ENCODE measurements around the gene RNASET2.

The RNASET2 gene

DNA sequence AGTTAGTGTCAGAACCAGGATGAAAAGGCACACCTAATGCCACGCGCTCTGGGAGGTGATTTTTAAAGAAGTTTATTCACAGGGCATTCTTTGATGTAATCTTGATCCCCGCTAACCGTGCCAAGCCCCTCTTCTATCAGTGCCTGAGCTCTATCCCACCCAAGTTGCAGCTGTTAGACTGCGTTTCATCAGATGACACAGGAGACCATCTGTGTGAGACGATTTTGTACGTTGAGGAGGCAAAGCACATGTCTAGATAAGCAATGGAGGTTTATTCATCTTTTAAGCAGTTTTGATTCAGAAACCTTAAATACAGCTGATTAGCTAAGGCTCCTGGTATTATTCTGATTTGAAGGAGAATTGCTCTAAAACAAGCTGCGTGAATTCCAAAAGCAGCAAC is 18.6 kb downstream of the RNASET2 start:
- peaks cover 0 to 51% (median 22%) of the 10 kb centered on the region in 5 donors for H3K36me3 ChIP-seq (ENCODE audit: control insufficient read depth in 5 of 5, insufficient read depth in 5 of 5, low read length in 5 of 5)
- H3K9ac ChIP-seq (ENCODE audit: low read length in 5 of 5), result no peak overlapping the region
- H3K9me3 ChIP-seq (ENCODE audit: control insufficient read depth in 5 of 5, low read length in 5 of 5), result no peaks in the 10 kb centered on the region
- no peak overlapping the region for H3K27ac ChIP-seq (ENCODE audit: low read depth, low read length)
- peaks cover 0 to 6% (median 0%) of the 10 kb centered on the region in 5 donors for H3K4me1 ChIP-seq (ENCODE audit: control insufficient read depth in 5 of 5, insufficient read depth in 5 of 5, low read length in 5 of 5)
- no peaks in the 10 kb centered on the region for H3K27me3 ChIP-seq (ENCODE audit: control insufficient read depth in 5 of 5, insufficient read depth in 4 of 5, low read length in 5 of 5)
- H3K4me3 ChIP-seq (ENCODE audit: low read depth in 1 of 5, low read length in 5 of 5), result no peak overlapping the region

DNA sequence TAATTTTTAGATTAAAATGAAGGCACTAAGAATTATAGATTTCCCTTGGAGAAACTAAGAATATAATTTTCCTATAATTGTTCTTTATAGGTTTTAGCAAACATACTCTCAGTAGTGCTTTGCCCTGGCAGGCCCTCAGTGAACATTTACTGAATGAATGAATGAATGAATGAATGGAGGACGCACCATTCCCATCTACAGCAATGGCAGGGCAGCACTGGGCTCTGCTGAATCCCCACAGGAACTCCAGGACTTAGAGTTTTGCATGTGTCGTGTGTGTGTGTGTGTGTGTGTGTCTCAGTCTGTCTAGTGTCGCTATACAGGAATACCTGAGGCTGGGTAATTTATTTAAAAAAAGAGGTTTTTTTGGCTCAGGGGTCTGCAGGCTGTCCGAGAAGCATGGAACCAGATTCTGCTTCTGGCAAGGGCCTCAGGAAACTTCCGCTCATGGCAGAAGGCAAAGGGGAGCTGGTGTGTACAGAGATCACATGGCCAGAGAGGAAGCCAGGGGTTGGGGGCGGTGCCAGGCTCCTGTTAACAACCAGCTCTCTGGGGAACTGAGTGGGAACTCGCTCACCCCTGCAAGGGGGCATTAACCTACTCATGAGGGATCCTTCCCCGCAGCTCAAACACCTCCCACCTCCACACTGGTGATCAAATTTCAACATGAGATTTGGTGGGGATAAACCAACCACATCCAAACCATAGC is 20.1 kb downstream of the RNASET2 start:
- H3K4me1 ChIP-seq (ENCODE audit: control insufficient read depth in 5 of 5, insufficient read depth in 5 of 5, low read length in 5 of 5), result peaks cover 0 to 6% (median 0%) of the 10 kb centered on the region in 5 donors
- H3K27ac ChIP-seq (ENCODE audit: low read depth, low read length), result no peak overlapping the region
- peaks cover 0 to 63% (median 24%) of the 10 kb centered on the region in 5 donors for H3K36me3 ChIP-seq (ENCODE audit: control insufficient read depth in 5 of 5, insufficient read depth in 5 of 5, low read length in 5 of 5)
- H3K9ac ChIP-seq (ENCODE audit: low read length in 5 of 5), result no peak overlapping the region
- H3K27me3 ChIP-seq (ENCODE audit: control insufficient read depth in 5 of 5, insufficient read depth in 4 of 5, low read length in 5 of 5), result no peaks in the 10 kb centered on the region
- H3K4me3 ChIP-seq (ENCODE audit: low read depth in 1 of 5, low read length in 5 of 5), result no peak overlapping the region
- no peaks in the 10 kb centered on the region for H3K9me3 ChIP-seq (ENCODE audit: control insufficient read depth in 5 of 5, low read length in 5 of 5)

DNA sequence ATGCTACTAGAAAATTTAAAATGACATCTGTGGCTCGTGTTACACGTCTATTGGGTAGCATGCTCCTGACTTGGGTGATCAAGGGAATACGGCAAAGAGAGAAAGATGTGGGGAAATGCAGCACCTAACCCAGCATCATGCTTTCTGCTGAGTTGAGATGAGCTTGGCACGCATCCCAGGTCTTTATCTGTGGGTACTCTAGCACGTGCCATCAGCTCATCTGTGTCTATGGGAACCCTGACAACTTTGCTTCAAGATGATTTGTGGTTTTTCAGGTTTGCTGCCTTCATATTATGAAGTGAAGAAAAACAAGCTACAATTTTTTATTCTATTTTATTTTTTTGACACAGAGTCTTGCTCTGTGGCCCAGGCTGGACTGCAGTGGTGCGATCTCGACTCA is 21.0 kb downstream of the RNASET2 start:
- Histone ChIP-seq H3K27ac (ENCODE audit: low read depth, low read length) (no peak overlapping the region), H3K4me1 (ENCODE audit: control insufficient read depth in 5 of 5, insufficient read depth in 5 of 5, low read length in 5 of 5) (peaks cover 0 to 11% (median 0%) of the 10 kb centered on the region in 5 donors), H3K9me3 (ENCODE audit: control insufficient read depth in 5 of 5, low read length in 5 of 5) (peaks cover 0 to 1% (median 0%) of the 10 kb centered on the region in 5 donors), H3K27me3 (ENCODE audit: control insufficient read depth in 5 of 5, insufficient read depth in 4 of 5, low read length in 5 of 5) (no peaks in the 10 kb centered on the region), H3K9ac (ENCODE audit: low read length in 5 of 5) (no peak overlapping the region), H3K4me3 (ENCODE audit: low read depth in 1 of 5, low read length in 5 of 5) (no peak overlapping the region), H3K36me3 (ENCODE audit: control insufficient read depth in 5 of 5, insufficient read depth in 5 of 5, low read length in 5 of 5) (peaks cover 0 to 66% (median 28%) of the 10 kb centered on the region in 5 donors)

DNA sequence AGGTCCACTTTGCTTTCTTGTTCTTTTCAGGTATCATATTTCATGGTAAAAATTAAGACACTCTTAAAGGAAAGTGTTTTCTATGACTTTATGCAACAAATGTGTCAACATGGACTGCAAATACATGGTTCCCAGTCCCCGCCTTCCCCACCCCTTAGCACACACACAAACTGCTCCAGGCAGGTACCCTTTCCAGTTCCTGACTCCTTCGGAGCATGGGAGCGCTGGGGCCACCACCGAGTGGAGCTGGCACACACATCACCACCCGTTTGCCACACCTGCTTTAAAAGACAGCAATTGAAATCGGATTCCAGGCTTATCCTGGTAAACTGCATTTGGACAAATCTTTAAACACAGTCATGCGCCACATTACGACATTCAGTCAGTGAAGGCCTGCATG is 22.2 kb downstream of the RNASET2 start:
- peaks cover 0 to 71% (median 29%) of the 10 kb centered on the region in 5 donors for H3K36me3 ChIP-seq (ENCODE audit: control insufficient read depth in 5 of 5, insufficient read depth in 5 of 5, low read length in 5 of 5)
- H3K27me3 ChIP-seq (ENCODE audit: control insufficient read depth in 5 of 5, insufficient read depth in 4 of 5, low read length in 5 of 5), result no peaks in the 10 kb centered on the region
- H3K9me3 ChIP-seq (ENCODE audit: control insufficient read depth in 5 of 5, low read length in 5 of 5), result peaks cover 0 to 3% (median 0%) of the 10 kb centered on the region in 5 donors
- no peak overlapping the region for H3K9ac ChIP-seq (ENCODE audit: low read length in 5 of 5)
- H3K4me3 ChIP-seq (ENCODE audit: low read depth in 1 of 5, low read length in 5 of 5), result no peak overlapping the region
- peaks cover 0 to 23% (median under 1%) of the 10 kb centered on the region in 5 donors for H3K4me1 ChIP-seq (ENCODE audit: control insufficient read depth in 5 of 5, insufficient read depth in 5 of 5, low read length in 5 of 5)
- H3K27ac ChIP-seq (ENCODE audit: low read depth, low read length), result no peak overlapping the region

DNA sequence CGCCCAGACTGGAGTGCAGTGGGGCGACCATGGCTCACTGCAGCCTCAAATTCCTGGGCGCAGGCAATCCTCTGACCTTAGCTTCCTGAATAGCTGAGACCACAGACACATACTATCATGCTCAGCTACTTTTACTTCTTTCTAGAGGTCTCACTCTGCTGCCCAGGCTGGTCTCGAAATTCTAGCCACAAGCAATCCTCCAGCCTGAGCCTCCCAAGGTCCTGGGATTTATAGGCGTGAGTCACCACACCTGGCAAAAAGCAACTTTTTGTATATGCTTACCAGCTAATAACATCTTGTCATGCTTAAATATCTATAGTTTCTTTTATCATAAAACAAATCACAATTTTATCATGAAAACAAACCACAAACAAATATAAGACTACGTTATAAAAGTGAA is 23.0 kb downstream of the RNASET2 start:
- H3K27ac ChIP-seq (ENCODE audit: low read depth, low read length), result no peak overlapping the region
- peaks cover 0 to 27% (median 4%) of the 10 kb centered on the region in 5 donors for H3K4me1 ChIP-seq (ENCODE audit: control insufficient read depth in 5 of 5, insufficient read depth in 5 of 5, low read length in 5 of 5)
- H3K9ac ChIP-seq (ENCODE audit: low read length in 5 of 5), result no peak overlapping the region
- peaks cover 0 to 3% (median 0%) of the 10 kb centered on the region in 5 donors for H3K9me3 ChIP-seq (ENCODE audit: control insufficient read depth in 5 of 5, low read length in 5 of 5)
- H3K4me3 ChIP-seq (ENCODE audit: low read depth in 1 of 5, low read length in 5 of 5), result no peak overlapping the region
- H3K36me3 ChIP-seq (ENCODE audit: control insufficient read depth in 5 of 5, insufficient read depth in 5 of 5, low read length in 5 of 5), result peaks cover 0 to 73% (median 33%) of the 10 kb centered on the region in 5 donors
- no peaks in the 10 kb centered on the region for H3K27me3 ChIP-seq (ENCODE audit: control insufficient read depth in 5 of 5, insufficient read depth in 4 of 5, low read length in 5 of 5)

DNA sequence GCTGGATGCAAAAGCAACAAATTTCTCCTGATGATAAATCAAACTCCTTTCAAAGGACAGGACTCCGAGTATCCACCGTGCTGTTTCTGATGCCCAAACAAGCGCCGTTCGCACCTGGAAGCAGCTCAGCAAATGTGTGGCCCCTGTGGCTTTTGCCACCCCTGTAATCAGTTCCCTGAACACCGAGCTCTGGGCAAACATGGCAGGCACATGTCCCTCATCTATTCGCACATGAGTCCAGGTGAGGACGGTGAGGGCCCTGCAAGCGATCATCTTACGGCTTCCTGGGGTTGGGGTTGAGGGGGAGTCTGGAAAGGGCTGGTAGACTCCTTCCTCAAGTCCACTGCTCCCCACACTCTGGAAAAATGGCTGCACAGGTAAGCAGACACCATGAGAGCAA is 23.7 kb downstream of the RNASET2 start:
- peaks cover 0 to 66% (median 26%) of the 10 kb centered on the region in 5 donors for H3K36me3 ChIP-seq (ENCODE audit: control insufficient read depth in 5 of 5, insufficient read depth in 5 of 5, low read length in 5 of 5)
- peaks cover 0 to 29% (median 4%) of the 10 kb centered on the region in 5 donors for H3K4me1 ChIP-seq (ENCODE audit: control insufficient read depth in 5 of 5, insufficient read depth in 5 of 5, low read length in 5 of 5)
- no peak overlapping the region for H3K27ac ChIP-seq (ENCODE audit: low read depth, low read length)

DNA sequence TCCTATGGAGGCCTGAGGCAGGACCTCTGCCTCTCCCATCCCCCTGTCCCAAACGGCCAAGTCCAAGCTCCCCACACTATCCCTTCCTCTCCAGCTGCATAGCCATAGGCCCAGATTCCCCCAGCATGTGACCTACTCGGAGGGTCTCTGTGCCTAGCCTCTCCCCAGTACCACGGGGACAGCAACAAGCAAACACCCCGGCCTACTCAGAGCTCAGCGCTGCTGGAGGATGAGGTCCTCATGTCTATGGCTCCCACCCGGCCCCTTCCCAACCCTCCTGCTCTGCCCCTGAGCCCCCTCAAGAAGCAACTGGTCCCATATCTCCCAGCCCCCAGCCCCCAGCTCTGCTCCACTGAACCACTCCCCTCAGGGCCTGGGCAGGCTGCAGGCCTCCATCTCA is 24.2 kb downstream of the RNASET2 start:
- H3K4me3 ChIP-seq (ENCODE audit: low read depth in 1 of 5, low read length in 5 of 5), result no peak overlapping the region
- H3K27me3 ChIP-seq (ENCODE audit: control insufficient read depth in 5 of 5, insufficient read depth in 4 of 5, low read length in 5 of 5), result no peaks in the 10 kb centered on the region
- H3K36me3 ChIP-seq (ENCODE audit: control insufficient read depth in 5 of 5, insufficient read depth in 5 of 5, low read length in 5 of 5), result peaks cover 0 to 62% (median 24%) of the 10 kb centered on the region in 5 donors

More for the DNA sequence above, 23.7 kb downstream of the RNASET2 start:
- H3K4me3 ChIP-seq (ENCODE audit: low read depth in 1 of 5, low read length in 5 of 5), result no peak overlapping the region
- H3K9me3 ChIP-seq (ENCODE audit: control insufficient read depth in 5 of 5, low read length in 5 of 5), result peaks cover 0 to 3% (median 0%) of the 10 kb centered on the region in 5 donors
- no peaks in the 10 kb centered on the region for H3K27me3 ChIP-seq (ENCODE audit: control insufficient read depth in 5 of 5, insufficient read depth in 4 of 5, low read length in 5 of 5)
- no peak overlapping the region for H3K9ac ChIP-seq (ENCODE audit: low read length in 5 of 5)

DNA sequence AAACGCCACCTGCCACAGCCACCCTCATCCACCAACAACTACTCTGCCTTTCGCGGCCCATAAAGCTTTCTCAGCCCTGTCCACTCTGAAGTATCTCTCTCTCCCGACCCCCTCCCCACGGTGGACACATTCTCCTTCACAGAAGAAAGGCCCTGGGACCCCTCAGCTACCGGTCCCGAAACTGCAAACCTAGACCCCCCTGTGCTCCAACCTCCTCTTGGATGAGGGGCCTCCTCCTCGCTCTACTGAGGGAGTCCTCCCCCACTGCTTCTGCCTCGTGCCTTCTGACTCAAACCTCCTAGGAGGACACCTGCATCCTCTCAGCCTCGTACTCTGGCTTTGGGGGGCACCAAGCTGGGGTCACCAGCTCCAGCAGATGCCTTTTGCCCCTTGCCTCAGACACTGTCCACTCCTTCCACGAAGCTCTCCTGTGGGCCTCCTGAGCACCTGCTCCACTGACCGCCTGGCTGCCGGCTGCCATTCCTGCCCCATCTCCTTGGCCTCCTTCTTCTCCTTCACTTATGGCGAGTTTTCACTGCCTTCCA is 24.9 kb downstream of the RNASET2 start:
- Histone ChIP-seq H3K4me1 (ENCODE audit: control insufficient read depth in 5 of 5, insufficient read depth in 5 of 5, low read length in 5 of 5) (peaks cover 0 to 38% (median 4%) of the 10 kb centered on the region in 5 donors), H3K9ac (ENCODE audit: low read length in 5 of 5) (no peak overlapping the region), H3K27me3 (ENCODE audit: control insufficient read depth in 5 of 5, insufficient read depth in 4 of 5, low read length in 5 of 5) (no peaks in the 10 kb centered on the region), H3K9me3 (ENCODE audit: control insufficient read depth in 5 of 5, low read length in 5 of 5) (peaks cover 0 to 3% (median 0%) of the 10 kb centered on the region in 5 donors), H3K27ac (ENCODE audit: low read depth, low read length) (no peak overlapping the region), H3K4me3 (ENCODE audit: low read depth in 1 of 5, low read length in 5 of 5) (no peak overlapping the region), H3K36me3 (ENCODE audit: control insufficient read depth in 5 of 5, insufficient read depth in 5 of 5, low read length in 5 of 5) (peaks cover 0 to 60% (median 24%) of the 10 kb centered on the region in 5 donors)

More for the DNA sequence above, 24.2 kb downstream of the RNASET2 start:
- Histone ChIP-seq H3K27ac (ENCODE audit: low read depth, low read length) (no peak overlapping the region), H3K9me3 (ENCODE audit: control insufficient read depth in 5 of 5, low read length in 5 of 5) (peaks cover 0 to 3% (median 0%) of the 10 kb centered on the region in 5 donors), H3K9ac (ENCODE audit: low read length in 5 of 5) (no peak overlapping the region), H3K4me1 (ENCODE audit: control insufficient read depth in 5 of 5, insufficient read depth in 5 of 5, low read length in 5 of 5) (peaks cover 0 to 34% (median 4%) of the 10 kb centered on the region in 5 donors)

DNA sequence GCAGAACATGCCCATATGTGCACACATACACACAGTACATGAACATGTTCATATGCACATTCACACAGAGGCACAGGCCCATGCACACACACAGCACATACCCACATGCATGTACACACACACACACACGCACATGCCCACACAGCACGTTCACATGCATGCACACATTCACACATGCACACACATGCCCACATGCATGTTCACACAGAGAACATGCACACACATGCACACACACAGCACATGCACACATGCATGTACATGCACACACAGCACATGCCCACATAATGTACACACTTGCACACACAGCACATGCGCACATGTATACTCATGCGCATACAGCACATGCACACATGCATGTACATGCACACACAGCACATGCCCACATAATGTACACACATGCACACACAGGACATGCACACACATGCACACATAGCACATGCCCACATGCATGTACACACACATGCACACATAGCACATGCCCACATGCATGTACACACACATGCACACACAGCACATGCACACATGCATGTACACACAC is 25.9 kb downstream of the RNASET2 start:
- Histone ChIP-seq H3K27me3 (ENCODE audit: control insufficient read depth in 5 of 5, insufficient read depth in 4 of 5, low read length in 5 of 5) (no peaks in the 10 kb centered on the region), H3K36me3 (ENCODE audit: control insufficient read depth in 5 of 5, insufficient read depth in 5 of 5, low read length in 5 of 5) (peaks cover 0 to 57% (median 24%) of the 10 kb centered on the region in 5 donors), H3K4me3 (ENCODE audit: low read depth in 1 of 5, low read length in 5 of 5) (no peak overlapping the region)

More for the DNA sequence above, 25.9 kb downstream of the RNASET2 start:
- Histone ChIP-seq H3K4me1 (ENCODE audit: control insufficient read depth in 5 of 5, insufficient read depth in 5 of 5, low read length in 5 of 5) (peaks cover 0 to 35% (median 4%) of the 10 kb centered on the region in 5 donors), H3K9ac (ENCODE audit: low read length in 5 of 5) (no peak overlapping the region), H3K9me3 (ENCODE audit: control insufficient read depth in 5 of 5, low read length in 5 of 5) (peaks cover 0 to 3% (median 0%) of the 10 kb centered on the region in 5 donors), H3K27ac (ENCODE audit: low read depth, low read length) (no peak overlapping the region)

Measured in subcutaneous abdominal adipose tissue (tissue), 5 donors.